SK-N-SH (cell line): ENCODE measurements around the gene SLC1A2. TPM values are rescaled to one million over a fixed set of nuclear protein-coding genes. Genes with fewer than 3 reads are reported as not detected.

ENCODE experiments used
- CTCF ChIA-PET: fragments of 300-600, 350-600 bp; formaldehyde crosslinking; extraction: SDS; loops from one replicate; lab custom pipeline; 2021; lab: Yijun Ruan, JAX
- POLR2A ChIA-PET: fragments of 350-600 bp; sonication (Branson Sonifier 250); formaldehyde crosslinking; extraction: SDS; loops from one replicate; lab custom pipeline; 2020; ENCODE audit warnings: antibody characterized with exemption, inconsistent platforms; lab: Yijun Ruan, JAX
- DNase-seq: peaks from one replicate; pipeline ENCODE4 v3.0.0; 2012
- H2AFZ ChIP-seq: fragments of 200-600 bp; sonication (generic); 2 replicates; pipeline ENCODE4 v1.8.1; 2016; ENCODE audit warnings: antibody characterized with exemption, mild to moderate bottlenecking, low read depth
- H3F3A ChIP-seq: fragments of 200-600 bp; sonication (generic); replicated peaks from 2 replicates; pipeline ENCODE3; 2016; ENCODE audit warnings: antibody characterized with exemption, mild to moderate bottlenecking; ENCODE audit not compliant: insufficient read depth
- H3K27ac ChIP-seq, 2 experiments: fragments of 200-500 bp in 1 of 2; fragments of 200-600 bp in 1 of 2; sonication (Bioruptor generic) in 1 of 2; sonication (generic), shearing (Covaris generic) in 1 of 2; 2 replicates each; pipeline versions ENCODE4 v1.5.1 to v1.6.1; 2014 to 2016; ENCODE audit warnings: low read depth in 2 of 2, inconsistent platforms in 1 of 2, low read length in 1 of 2, mild to moderate bottlenecking in 1 of 2, mixed read lengths in 1 of 2
- H3K27me3 ChIP-seq: fragments of 200-600 bp; sonication (generic), shearing (Covaris generic); 2 replicates; pipeline ENCODE4 v1.6.1; 2016; ENCODE audit warnings: mixed run types; ENCODE audit not compliant: insufficient read depth
- H3K36me3 ChIP-seq, 2 experiments: fragments of 200-500 bp in 1 of 2; fragments of 200-600 bp in 1 of 2; sonication (Bioruptor generic) in 1 of 2; sonication (generic) in 1 of 2; replicated peaks in 1 of 2; 2 replicates each; pipeline versions ENCODE3 to v1.5.1; 2014 to 2016; ENCODE audit warnings: low read length in 1 of 2, mild to moderate bottlenecking in 1 of 2; ENCODE audit not compliant: insufficient read depth in 2 of 2, control insufficient read depth in 1 of 2
- H3K4me1 ChIP-seq, 2 experiments: fragments of 200-500 bp in 1 of 2; fragments of 200-600 bp in 1 of 2; sonication (Bioruptor generic) in 1 of 2; sonication (generic), shearing (Covaris generic) in 1 of 2; 2 replicates each; pipeline versions ENCODE4 v1.5.1 to v1.6.1; 2014 to 2016; ENCODE audit warnings: low read depth in 1 of 2, low read length in 1 of 2, mixed run types in 1 of 2; ENCODE audit not compliant: insufficient read depth in 2 of 2, control insufficient read depth in 1 of 2
- H3K4me2 ChIP-seq: fragments of 200-600 bp; sonication (generic), shearing (Covaris generic); 2 replicates; pipeline ENCODE4 v1.6.1; 2017; ENCODE audit warnings: mixed run types
- H3K4me3 ChIP-seq, 2 experiments: fragments of 200-500 bp in 1 of 2; fragments of 200-600 bp in 1 of 2; sonication (Bioruptor generic) in 1 of 2; sonication (generic), shearing (Covaris generic) in 1 of 2; 2 replicates each; pipeline versions ENCODE4 v1.5.1 to v1.8.1; 2014 to 2016; ENCODE audit warnings: low read depth in 2 of 2, inconsistent platforms in 1 of 2, low read length in 1 of 2, mild to moderate bottlenecking in 1 of 2, mixed read lengths in 1 of 2, moderate library complexity in 1 of 2
- H3K79me2 ChIP-seq: fragments of 200-600 bp; sonication (generic); 2 replicates; pipeline ENCODE4 v1.8.1; 2017; ENCODE audit warnings: mild to moderate bottlenecking; ENCODE audit not compliant: insufficient read depth
- H3K9ac ChIP-seq: fragments of 200-600 bp; sonication (generic); 2 replicates; pipeline ENCODE4 v1.6.1; 2017; ENCODE audit warnings: mixed run types
- H3K9me2 ChIP-seq: fragments of 200-600 bp; sonication (generic); 2 replicates; pipeline ENCODE4 v1.6.1; 2017; ENCODE audit warnings: mixed run types
- H3K9me3 ChIP-seq: fragments of 200-600 bp; sonication (generic); 2 replicates; pipeline ENCODE4 v1.6.1; 2017; ENCODE audit warnings: mixed run types, mild to moderate bottlenecking, moderate library complexity
- H4K20me1 ChIP-seq: fragments of 200-600 bp; sonication (generic); 2 replicates; pipeline ENCODE4 v1.6.1; 2017; ENCODE audit warnings: mild to moderate bottlenecking, mixed run types; ENCODE audit not compliant: insufficient read depth
- CHD2 ChIP-seq: fragments of 150-350 bp; IDR thresholded peaks from 2 replicates; pipeline ENCODE4 v1.6.1; 2018; ENCODE audit warnings: low read length; ENCODE audit not compliant: partially characterized antibody
- ELF1 ChIP-seq: IDR thresholded peaks from 2 replicates; pipeline ENCODE4 v1.4.0; 2012
- FOSL2 ChIP-seq: IDR thresholded peaks from 2 replicates; pipeline ENCODE4 v1.4.0; 2012; ENCODE audit warnings: low read depth, mild to moderate bottlenecking, moderate library complexity, borderline replicate concordance
- FOXJ3 ChIP-seq: sonication (generic); formaldehyde crosslinking; IDR thresholded peaks from 2 replicates; pipeline ENCODE4 v1.5.1; 2020; ENCODE audit warnings: mild to moderate bottlenecking, missing genetic modification reagents
- FOXM1 ChIP-seq: IDR thresholded peaks from 2 replicates; pipeline ENCODE4 v1.4.0; 2012; ENCODE audit warnings: low read depth, mild to moderate bottlenecking
- GABPA ChIP-seq: IDR thresholded peaks from 2 replicates; pipeline ENCODE4 v1.4.0; 2012; ENCODE audit warnings: low read depth, mild to moderate bottlenecking
- IRF3 ChIP-seq: fragments of 150-350 bp; IDR thresholded peaks from 2 replicates; pipeline ENCODE4 v1.6.1; 2016; ENCODE audit warnings: mild to moderate bottlenecking, low read depth, low read length
- MAX ChIP-seq: IDR thresholded peaks from 2 replicates; pipeline ENCODE4 v1.4.0; 2012; ENCODE audit warnings: low read depth
- MEF2A ChIP-seq: IDR thresholded peaks from 2 replicates; pipeline ENCODE4 v1.4.0; 2012; ENCODE audit warnings: low read depth, borderline replicate concordance
- MXI1 ChIP-seq: IDR thresholded peaks from 2 replicates; pipeline ENCODE4 v1.6.1; 2012; ENCODE audit warnings: mild to moderate bottlenecking, low read depth, low read length, improper control_type of control experiment
- NRF1 ChIP-seq: IDR thresholded peaks from 2 replicates; pipeline ENCODE4 v1.6.1; 2012; ENCODE audit warnings: low read depth, mild to moderate bottlenecking, low read length
- RAD21 ChIP-seq: IDR thresholded peaks from 2 replicates; pipeline ENCODE4 v1.6.1; 2012; ENCODE audit warnings: mild to moderate bottlenecking, low read length
- RCOR1 ChIP-seq: fragments of 150-350 bp; IDR thresholded peaks from 2 replicates; pipeline ENCODE4 v1.6.1; 2017; ENCODE audit warnings: antibody characterized with exemption, low read length
- SIN3A ChIP-seq: IDR thresholded peaks from 2 replicates; pipeline ENCODE4 v1.6.1; 2012; ENCODE audit warnings: low read depth, mild to moderate bottlenecking, low read length, moderate library complexity, borderline replicate concordance
- SMC3 ChIP-seq: IDR thresholded peaks from 2 replicates; pipeline ENCODE4 v1.6.1; 2012; ENCODE audit warnings: low read depth, low read length, improper control_type of control experiment
- TAF1 ChIP-seq: IDR thresholded peaks from 2 replicates; pipeline ENCODE4 v1.6.1; 2012; ENCODE audit warnings: low read depth, mild to moderate bottlenecking, low read length, moderate library complexity, borderline replicate concordance
- YY1 ChIP-seq: IDR thresholded peaks from 2 replicates; pipeline ENCODE4 v1.4.0; 2012; ENCODE audit warnings: low read depth, mild to moderate bottlenecking
- WGBS: methylation state at CpG from one replicate; pipeline ENCODE4 v1.1.6; 2017; ENCODE audit warnings: low lambda C conversion rate; 5-methylcytosine and 5-hydroxymethylcytosine counted together
- polyA plus RNA-seq, 3 experiments: library from polyadenylated mRNA; depleted of rRNA; stranded (reverse); fragments of >200 nt; gene quantifications; 2 replicates each; pipeline ENCODE4 v1.2.3, GENCODE V29; 2012
- TF ChIP-seq, protein P1 (sequence below): fragments of 200-600 bp; sonication (generic); IDR thresholded peaks from 2 replicates; pipeline ENCODE4 v1.6.1; 2017; ENCODE audit warnings: antibody characterized with exemption, mild to moderate bottlenecking, moderate library complexity
- TF ChIP-seq, protein P2 (sequence below): IDR thresholded peaks from 2 replicates; pipeline ENCODE4 v1.6.1; 2012; ENCODE audit warnings: mild to moderate bottlenecking, low read depth, low read length, moderate library complexity

SLC1A2 gene
- polyA plus RNA-seq, 1 of the 3 experiments (the other 2 are of a cell fraction), result under 0.01 TPM

DNA sequence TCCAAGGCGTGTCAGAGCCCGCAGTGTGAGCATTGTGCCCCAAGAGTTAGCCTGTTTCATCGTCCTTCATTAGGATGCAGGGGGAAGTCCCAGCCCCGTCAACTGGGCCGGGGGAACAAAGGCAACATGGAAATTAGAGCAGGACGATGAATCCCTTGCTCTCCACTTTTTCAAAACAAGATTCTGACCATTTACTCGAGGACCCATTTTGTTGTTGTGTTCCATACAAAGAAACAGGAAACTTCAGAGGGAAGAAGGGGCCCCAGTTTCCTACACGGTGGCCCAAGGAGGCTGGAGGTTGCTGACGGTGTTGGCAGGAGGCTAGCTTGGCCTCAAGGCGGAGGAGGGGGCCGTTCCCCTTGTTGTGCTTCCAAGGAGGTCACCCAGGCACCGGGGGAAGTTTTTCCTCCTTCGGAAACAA is 44.0 kb upstream of the SLC1A2 start:
- CTCF ChIA-PET, result interaction anchor here (0.6 to 3.2 kb wide), 4 partner anchors 13 to 803 kb away, joined by 3 to 15 read pairs (median 3); no protein-coding TSS in a partner anchor

DNA sequence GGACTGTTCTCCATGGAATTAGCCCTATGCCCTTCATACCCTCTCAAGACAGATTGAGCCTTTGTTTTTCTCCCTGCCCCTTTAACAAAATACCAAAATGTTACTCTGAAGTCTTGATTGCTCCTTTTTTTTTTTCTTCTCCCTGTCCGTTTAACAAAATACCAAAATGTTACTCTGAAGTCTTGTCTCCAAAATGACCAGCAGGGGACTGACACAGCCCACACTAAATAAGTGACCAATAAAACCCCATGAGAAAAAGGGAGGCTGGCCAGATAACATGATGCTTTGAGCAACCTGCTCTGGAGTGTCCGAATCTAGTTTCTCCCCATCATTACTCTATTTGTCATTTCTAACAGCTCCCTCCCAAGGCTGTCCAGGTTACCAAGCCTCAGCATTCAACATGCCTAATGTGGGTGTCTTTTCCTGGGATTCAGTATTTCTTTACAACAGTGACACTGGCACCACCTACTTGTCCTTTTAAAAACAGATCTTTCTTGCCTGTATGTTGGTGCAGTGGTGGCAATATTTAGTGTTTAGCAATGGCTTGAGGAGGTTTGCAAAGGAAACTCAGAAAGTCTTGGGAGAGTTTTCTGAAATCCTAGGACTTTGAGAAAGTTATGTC is 42.7 kb upstream of the SLC1A2 start:
- no peak for DNase-seq

More for the DNA sequence above, 44.0 kb upstream of the SLC1A2 start:
- Histone ChIP-seq H3K9ac (no peak overlapping the region), H3K9me3 (no peaks in the 10 kb centered on the region), H3K27me3 (no peaks in the 10 kb centered on the region), H3K9me2 (no peaks in the 10 kb centered on the region), H3F3A (no peaks in the 10 kb centered on the region), H3K4me3 (no peak overlapping the region), H4K20me1 (no peaks in the 10 kb centered on the region)
- DNase-seq, result no peak
- TF ChIP-seq FOSL2, result no peak
- no peak for TF ChIP-seq MAX
- TF ChIP-seq GABPA, result no peak
- TF ChIP-seq NRF1, result no peak
- TF ChIP-seq YY1, result no peak
- no peak for TF ChIP-seq TAF1
- no peak for TF ChIP-seq ELF1
- TF ChIP-seq, protein P1, sequence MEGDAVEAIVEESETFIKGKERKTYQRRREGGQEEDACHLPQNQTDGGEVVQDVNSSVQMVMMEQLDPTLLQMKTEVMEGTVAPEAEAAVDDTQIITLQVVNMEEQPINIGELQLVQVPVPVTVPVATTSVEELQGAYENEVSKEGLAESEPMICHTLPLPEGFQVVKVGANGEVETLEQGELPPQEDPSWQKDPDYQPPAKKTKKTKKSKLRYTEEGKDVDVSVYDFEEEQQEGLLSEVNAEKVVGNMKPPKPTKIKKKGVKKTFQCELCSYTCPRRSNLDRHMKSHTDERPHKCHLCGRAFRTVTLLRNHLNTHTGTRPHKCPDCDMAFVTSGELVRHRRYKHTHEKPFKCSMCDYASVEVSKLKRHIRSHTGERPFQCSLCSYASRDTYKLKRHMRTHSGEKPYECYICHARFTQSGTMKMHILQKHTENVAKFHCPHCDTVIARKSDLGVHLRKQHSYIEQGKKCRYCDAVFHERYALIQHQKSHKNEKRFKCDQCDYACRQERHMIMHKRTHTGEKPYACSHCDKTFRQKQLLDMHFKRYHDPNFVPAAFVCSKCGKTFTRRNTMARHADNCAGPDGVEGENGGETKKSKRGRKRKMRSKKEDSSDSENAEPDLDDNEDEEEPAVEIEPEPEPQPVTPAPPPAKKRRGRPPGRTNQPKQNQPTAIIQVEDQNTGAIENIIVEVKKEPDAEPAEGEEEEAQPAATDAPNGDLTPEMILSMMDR, result no peak
- TF ChIP-seq, all 33 proteins: peak for 0
- H3K36me3 ChIP-seq, result no peaks in the 10 kb centered on the region
- no peak overlapping the region for H3K27ac ChIP-seq
- H3K4me2 ChIP-seq, result no peak overlapping the region
- H2AFZ ChIP-seq, result no peak overlapping the region
- no peaks in the 10 kb centered on the region for H3K4me1 ChIP-seq
- 66% methylated on average over 12 of the region's 13 CpGs for WGBS
- H3K79me2 ChIP-seq, result no peaks in the 10 kb centered on the region
- POLR2A ChIA-PET, result no interaction called here

More for the DNA sequence above, 42.7 kb upstream of the SLC1A2 start:
- ChIA-PET CTCF (interaction anchor here (1.1 to 3.2 kb wide), 2 partner anchors 11 to 23 kb away, joined by 3 to 15 read pairs; no protein-coding TSS in a partner anchor), POLR2A (no interaction called here)
- Histone ChIP-seq H3F3A (no peaks in the 10 kb centered on the region), H3K36me3 (no peaks in the 10 kb centered on the region), H3K9me3 (no peaks in the 10 kb centered on the region), H3K9me2 (no peaks in the 10 kb centered on the region), H3K4me2 (no peak overlapping the region), H4K20me1 (no peaks in the 10 kb centered on the region), H3K27me3 (no peaks in the 10 kb centered on the region; the same call in 1 of the 2 replicates), H3K4me1 (no peaks in the 10 kb centered on the region), H3K27ac (no peak overlapping the region), H2AFZ (no peak overlapping the region)
- TF ChIP-seq SMC3 (no peak), MEF2A (no peak), RAD21 (no peak), SIN3A (no peak), FOXM1 (no peak), RCOR1 (no peak), FOSL2 (no peak), MXI1 (no peak), IRF3 (no peak), CHD2 (no peak), FOXJ3 (CRISPR knock-in tag) (no peak), GABPA (no peak)
- TF ChIP-seq, protein P2, sequence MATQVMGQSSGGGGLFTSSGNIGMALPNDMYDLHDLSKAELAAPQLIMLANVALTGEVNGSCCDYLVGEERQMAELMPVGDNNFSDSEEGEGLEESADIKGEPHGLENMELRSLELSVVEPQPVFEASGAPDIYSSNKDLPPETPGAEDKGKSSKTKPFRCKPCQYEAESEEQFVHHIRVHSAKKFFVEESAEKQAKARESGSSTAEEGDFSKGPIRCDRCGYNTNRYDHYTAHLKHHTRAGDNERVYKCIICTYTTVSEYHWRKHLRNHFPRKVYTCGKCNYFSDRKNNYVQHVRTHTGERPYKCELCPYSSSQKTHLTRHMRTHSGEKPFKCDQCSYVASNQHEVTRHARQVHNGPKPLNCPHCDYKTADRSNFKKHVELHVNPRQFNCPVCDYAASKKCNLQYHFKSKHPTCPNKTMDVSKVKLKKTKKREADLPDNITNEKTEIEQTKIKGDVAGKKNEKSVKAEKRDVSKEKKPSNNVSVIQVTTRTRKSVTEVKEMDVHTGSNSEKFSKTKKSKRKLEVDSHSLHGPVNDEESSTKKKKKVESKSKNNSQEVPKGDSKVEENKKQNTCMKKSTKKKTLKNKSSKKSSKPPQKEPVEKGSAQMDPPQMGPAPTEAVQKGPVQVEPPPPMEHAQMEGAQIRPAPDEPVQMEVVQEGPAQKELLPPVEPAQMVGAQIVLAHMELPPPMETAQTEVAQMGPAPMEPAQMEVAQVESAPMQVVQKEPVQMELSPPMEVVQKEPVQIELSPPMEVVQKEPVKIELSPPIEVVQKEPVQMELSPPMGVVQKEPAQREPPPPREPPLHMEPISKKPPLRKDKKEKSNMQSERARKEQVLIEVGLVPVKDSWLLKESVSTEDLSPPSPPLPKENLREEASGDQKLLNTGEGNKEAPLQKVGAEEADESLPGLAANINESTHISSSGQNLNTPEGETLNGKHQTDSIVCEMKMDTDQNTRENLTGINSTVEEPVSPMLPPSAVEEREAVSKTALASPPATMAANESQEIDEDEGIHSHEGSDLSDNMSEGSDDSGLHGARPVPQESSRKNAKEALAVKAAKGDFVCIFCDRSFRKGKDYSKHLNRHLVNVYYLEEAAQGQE, result no peak
- TF ChIP-seq, all 33 proteins: peak for 0
- H3K79me2 ChIP-seq, result no peaks in the 10 kb centered on the region
- H3K4me3 ChIP-seq, result no peak overlapping the region
- H3K9ac ChIP-seq, result no peak overlapping the region
- 57% methylated on average over 2 of the region's 2 CpGs for WGBS
